ENCODE measurements around the gene USPL1. TPM values are rescaled to one million over a fixed set of nuclear protein-coding genes. Genes with fewer than 3 reads are reported as not detected.
A peak's percentile ranks its signal among the peaks of the same experiment; 100 is the strongest.

The USPL1 gene
- total RNA-seq, 6 experiments from 2014 or later, result 8.0 to 10.9 (median 10.3) TPM

GRCh38 chr13:30698488-30699005, 80.8 kb downstream of the USPL1 start:
- no peaks in the 10 kb centered on the region for H3K36me3 Mint-ChIP-seq (ENCODE audit: low read depth)
- H3K4me3 Mint-ChIP-seq, result no peak overlapping the region
- H3K4me1 Mint-ChIP-seq (ENCODE audit: low read depth), result peaks cover 33% of the 10 kb centered on the region
- H3K27ac Mint-ChIP-seq, result peak overlapping the region; percentile 36
- peaks cover 7% of the 10 kb centered on the region; the same call in 1 of the 2 replicates for H3K27me3 Mint-ChIP-seq (ENCODE audit: insufficient read depth)
- no peaks in the 10 kb centered on the region for H3K9me3 Mint-ChIP-seq
- no peak for DNase-seq
- TF ChIP-seq, protein P1, sequence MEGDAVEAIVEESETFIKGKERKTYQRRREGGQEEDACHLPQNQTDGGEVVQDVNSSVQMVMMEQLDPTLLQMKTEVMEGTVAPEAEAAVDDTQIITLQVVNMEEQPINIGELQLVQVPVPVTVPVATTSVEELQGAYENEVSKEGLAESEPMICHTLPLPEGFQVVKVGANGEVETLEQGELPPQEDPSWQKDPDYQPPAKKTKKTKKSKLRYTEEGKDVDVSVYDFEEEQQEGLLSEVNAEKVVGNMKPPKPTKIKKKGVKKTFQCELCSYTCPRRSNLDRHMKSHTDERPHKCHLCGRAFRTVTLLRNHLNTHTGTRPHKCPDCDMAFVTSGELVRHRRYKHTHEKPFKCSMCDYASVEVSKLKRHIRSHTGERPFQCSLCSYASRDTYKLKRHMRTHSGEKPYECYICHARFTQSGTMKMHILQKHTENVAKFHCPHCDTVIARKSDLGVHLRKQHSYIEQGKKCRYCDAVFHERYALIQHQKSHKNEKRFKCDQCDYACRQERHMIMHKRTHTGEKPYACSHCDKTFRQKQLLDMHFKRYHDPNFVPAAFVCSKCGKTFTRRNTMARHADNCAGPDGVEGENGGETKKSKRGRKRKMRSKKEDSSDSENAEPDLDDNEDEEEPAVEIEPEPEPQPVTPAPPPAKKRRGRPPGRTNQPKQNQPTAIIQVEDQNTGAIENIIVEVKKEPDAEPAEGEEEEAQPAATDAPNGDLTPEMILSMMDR (IDR thresholded peaks at IDR 0.05), result no peak

DNA sequence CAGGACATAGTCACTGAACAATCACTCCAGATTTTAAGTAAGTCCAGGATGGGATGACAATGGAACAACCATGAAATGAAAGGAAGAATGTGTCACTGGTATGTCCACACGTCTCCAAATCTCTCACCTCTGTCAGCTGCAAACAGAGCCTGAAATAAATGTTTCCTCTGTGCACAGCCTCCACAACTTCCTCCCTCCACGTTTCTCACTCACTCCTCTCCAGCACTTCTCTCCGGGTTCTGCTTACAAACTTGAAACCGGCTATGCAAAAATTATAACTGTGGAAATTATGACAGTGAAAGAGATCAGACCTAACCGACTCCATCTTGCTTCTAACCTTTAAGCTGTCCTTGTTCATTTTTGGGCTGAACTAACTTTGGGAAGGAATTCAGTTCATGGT, 82.6 kb downstream of the USPL1 start:
- H3K4me3 Mint-ChIP-seq, result no peak overlapping the region
- peaks cover 32% of the 10 kb centered on the region for H3K4me1 Mint-ChIP-seq (ENCODE audit: low read depth)
- DNase-seq, result no peak
- TF ChIP-seq, protein P1 (IDR thresholded peaks at IDR 0.05), result no peak
- no peaks in the 10 kb centered on the region for H3K36me3 Mint-ChIP-seq (ENCODE audit: low read depth)
- no peak overlapping the region for H3K27ac Mint-ChIP-seq
- H3K9me3 Mint-ChIP-seq, result no peaks in the 10 kb centered on the region
- H3K27me3 Mint-ChIP-seq (ENCODE audit: insufficient read depth), result peaks cover 10% of the 10 kb centered on the region

DNA sequence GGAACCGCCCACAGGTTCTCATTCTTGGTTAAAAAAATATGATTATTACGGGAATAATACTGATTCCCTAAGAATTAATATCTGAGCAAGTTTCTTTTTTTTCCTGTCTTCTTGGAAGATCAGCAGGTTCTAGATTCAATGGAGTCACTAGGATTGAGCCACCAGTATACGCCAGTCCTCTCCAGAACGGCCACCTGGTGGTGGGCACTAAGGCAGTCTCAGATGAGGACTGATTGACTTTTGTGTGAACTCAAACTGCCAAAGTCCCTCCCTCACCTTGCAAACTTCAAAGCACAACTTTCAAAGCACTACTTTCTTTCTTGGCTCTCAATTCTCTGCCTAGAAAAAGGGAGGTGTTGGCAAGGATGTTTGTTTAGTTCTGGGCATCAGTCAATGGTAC, 84.3 kb downstream of the USPL1 start:
- DNase-seq, result no peak
- no peak overlapping the region for H3K4me3 Mint-ChIP-seq
- peaks cover 10% of the 10 kb centered on the region for H3K27me3 Mint-ChIP-seq (ENCODE audit: insufficient read depth)
- TF ChIP-seq, protein P1 (IDR thresholded peaks at IDR 0.05), result peak; percentile 24; the same call in 1 of the 2 replicates
- H3K36me3 Mint-ChIP-seq (ENCODE audit: low read depth), result no peaks in the 10 kb centered on the region
- H3K4me1 Mint-ChIP-seq (ENCODE audit: low read depth), result peaks cover 16% of the 10 kb centered on the region
- H3K27ac Mint-ChIP-seq, result no peak overlapping the region
- H3K9me3 Mint-ChIP-seq, result no peaks in the 10 kb centered on the region

DNA sequence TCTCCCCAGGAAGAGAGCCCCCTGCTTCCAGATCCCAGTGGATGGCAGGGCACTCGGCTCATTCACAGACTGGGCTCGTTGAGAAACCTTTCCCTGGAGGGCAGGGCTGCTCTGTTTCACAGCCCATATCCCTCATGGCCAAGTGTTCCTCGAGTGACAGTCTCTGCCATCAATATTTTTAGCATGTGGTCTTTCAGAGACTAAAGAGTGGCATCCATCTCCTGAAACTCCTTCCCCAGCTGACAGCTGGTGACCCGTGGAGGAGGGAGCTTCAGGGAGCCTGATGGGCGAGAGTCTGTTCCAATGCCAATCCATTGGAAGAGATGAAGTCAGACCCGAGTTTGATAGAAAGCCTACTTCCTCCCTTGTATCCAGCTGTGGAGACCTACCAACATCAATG, 86.9 kb downstream of the USPL1 start:
- no peak for DNase-seq
- Mint-ChIP-seq H3K9me3 (no peaks in the 10 kb centered on the region), H3K4me3 (no peak overlapping the region), H3K27me3 (ENCODE audit: insufficient read depth) (peaks cover 8% of the 10 kb centered on the region), H3K4me1 (ENCODE audit: low read depth) (peaks cover 13% of the 10 kb centered on the region), H3K27ac (no peak overlapping the region), H3K36me3 (ENCODE audit: low read depth) (no peaks in the 10 kb centered on the region)
- TF ChIP-seq, protein P1 (IDR thresholded peaks at IDR 0.05), result no peak

GRCh38 chr13:30705680-30706079, 88.0 kb downstream of the USPL1 start:
- H3K4me3 Mint-ChIP-seq, result no peak overlapping the region
- H3K9me3 Mint-ChIP-seq, result no peaks in the 10 kb centered on the region
- H3K36me3 Mint-ChIP-seq (ENCODE audit: low read depth), result no peaks in the 10 kb centered on the region
- no peak overlapping the region for H3K27ac Mint-ChIP-seq
- peaks cover 8% of the 10 kb centered on the region for H3K27me3 Mint-ChIP-seq (ENCODE audit: insufficient read depth)
- TF ChIP-seq, protein P1 (IDR thresholded peaks at IDR 0.05), result no peak
- peaks cover 13% of the 10 kb centered on the region for H3K4me1 Mint-ChIP-seq (ENCODE audit: low read depth)
- DNase-seq, result no peak

DNA sequence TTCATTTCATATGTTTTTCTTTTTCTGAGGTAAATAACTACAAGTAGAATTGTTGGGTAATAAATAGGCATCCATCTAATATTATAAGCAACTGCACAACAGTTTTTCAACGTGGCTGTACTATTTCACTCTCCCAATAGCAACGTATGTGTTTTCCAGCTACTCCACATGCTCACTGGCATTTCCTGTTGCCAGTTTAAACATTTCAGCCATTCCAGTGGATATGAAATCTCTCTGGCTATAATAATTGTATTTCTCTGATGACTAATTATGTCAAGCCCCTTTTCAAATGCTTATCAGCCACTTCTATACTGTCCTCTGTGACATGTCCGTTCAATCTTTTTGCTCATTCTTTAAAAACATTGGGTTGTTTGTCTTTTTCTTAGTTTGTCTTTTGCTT, 90.8 kb downstream of the USPL1 start:
- no peak for DNase-seq
- Mint-ChIP-seq H3K9me3 (no peaks in the 10 kb centered on the region), H3K27me3 (ENCODE audit: insufficient read depth) (peaks cover 3% of the 10 kb centered on the region), H3K4me1 (ENCODE audit: low read depth) (peaks cover 34% of the 10 kb centered on the region), H3K4me3 (no peak overlapping the region), H3K27ac (no peak overlapping the region), H3K36me3 (ENCODE audit: low read depth) (no peaks in the 10 kb centered on the region)
- TF ChIP-seq, protein P1 (IDR thresholded peaks at IDR 0.05), result no peak

All from HFFc6 (cell line).